Natural killer cell (primary cell): ENCODE measurements around the gene UBA6. TPM values are rescaled to one million over a fixed set of nuclear protein-coding genes. Genes with fewer than 3 reads are reported as not detected.
"Not testable (repeated sequence)": the region's sequence is repeated elsewhere in the genome, so short reads cannot be mapped to it uniquely, and the experiment has no call there.

Experiments used
- ATAC-seq, 3 donors: fragments of 150-1000 bp in 2 of 3; fragments of 200-7000 bp in 1 of 3; cut with Tn5 transposase; 1 replicate in 1 of 3; 2 replicates in 2 of 3; pipeline ENCODE4 v1.10.0; 2021; ENCODE audit warnings: mild to moderate bottlenecking in 2 of 3, moderate library complexity in 2 of 3
- DNase-seq, 2 donors: peaks; one replicate each; pipeline versions ENCODE4 v3.0.0 to v3.0.0-alpha.2; 2013 to 2021; ENCODE audit warnings: mixed read lengths in 1 of 2
- H3K27ac ChIP-seq: one replicate; pipeline ENCODE4 v1.5.1; 2013; ENCODE audit warnings: mild to moderate bottlenecking, low read length
- H3K27me3 ChIP-seq: one replicate; pipeline ENCODE4 v1.6.1; 2013; ENCODE audit warnings: low read length; ENCODE audit not compliant: control insufficient read depth, insufficient read depth
- H3K36me3 ChIP-seq: one replicate; pipeline ENCODE4 v1.6.1; 2013; ENCODE audit warnings: low read length; ENCODE audit not compliant: control insufficient read depth, insufficient read depth
- H3K4me1 ChIP-seq: one replicate; pipeline ENCODE4 v1.6.1; 2013; ENCODE audit warnings: low read length; ENCODE audit not compliant: control insufficient read depth, insufficient read depth
- H3K4me3 ChIP-seq: one replicate; pipeline ENCODE4 v1.5.1; 2013; ENCODE audit warnings: low read length
- H3K9me3 ChIP-seq: one replicate; pipeline ENCODE4 v1.6.1; 2013; ENCODE audit warnings: low read length; ENCODE audit not compliant: control insufficient read depth, insufficient read depth
- H3K27ac Mint-ChIP-seq, 2 donors: one replicate each; pipeline ENCODE4 v1.8.0; 2022; ENCODE audit warnings: mild to moderate bottlenecking in 2 of 2, mixed read lengths in 2 of 2, moderate library complexity in 1 of 2
- H3K27me3 Mint-ChIP-seq, 2 donors: one replicate each; pipeline ENCODE4 v1.8.0; 2022; ENCODE audit warnings: low read depth in 2 of 2, mixed read lengths in 2 of 2
- H3K36me3 Mint-ChIP-seq: one replicate; pipeline ENCODE4 v1.8.0; 2022; ENCODE audit warnings: mixed read lengths
- H3K4me1 Mint-ChIP-seq, 2 donors: one replicate each; pipeline ENCODE4 v1.8.0; 2022; ENCODE audit warnings: mixed read lengths in 2 of 2
- H3K4me3 Mint-ChIP-seq: one replicate; pipeline ENCODE4 v1.8.0; 2022; ENCODE audit warnings: mild to moderate bottlenecking, moderate library complexity, mixed read lengths
- H3K9me3 Mint-ChIP-seq, 2 donors: one replicate each; pipeline ENCODE4 v1.8.0; 2022; ENCODE audit warnings: mixed read lengths in 2 of 2
- CTCF ChIP-seq: fragments of 200-600 bp; IDR thresholded peaks from one replicate; pipeline ENCODE4 v1.8.0; 2022; ENCODE audit warnings: antibody characterized with exemption
- WGBS: methylation state at CpG from one replicate; pipeline ENCODE4 v1.1.7; 2013; ENCODE audit warnings: missing lambda C conversion rate; ENCODE audit not compliant: insufficient coverage; 5-methylcytosine and 5-hydroxymethylcytosine counted together
- intact Hi-C: fragments of 100-400 bp; cut with micrococcal nuclease; formaldehyde crosslinking; loops from one replicate; pipeline ENCODE4 v1.14.2; 2022
- total RNA-seq, 4 donors: library from RNA; stranded (reverse); fragments of 120-200 nt in 1 of 4; gene quantifications; one replicate each; pipeline versions ENCODE4 v1.2.3 to v1.2.4, GENCODE V29; 2013 to 2022

The UBA6 gene
- total RNA-seq, 3 donors from 2014 or later (not counting 1 experiment from before 2014, with no cell fraction given), result 54.3 to 77.7 (median 55.3) TPM

DNA sequence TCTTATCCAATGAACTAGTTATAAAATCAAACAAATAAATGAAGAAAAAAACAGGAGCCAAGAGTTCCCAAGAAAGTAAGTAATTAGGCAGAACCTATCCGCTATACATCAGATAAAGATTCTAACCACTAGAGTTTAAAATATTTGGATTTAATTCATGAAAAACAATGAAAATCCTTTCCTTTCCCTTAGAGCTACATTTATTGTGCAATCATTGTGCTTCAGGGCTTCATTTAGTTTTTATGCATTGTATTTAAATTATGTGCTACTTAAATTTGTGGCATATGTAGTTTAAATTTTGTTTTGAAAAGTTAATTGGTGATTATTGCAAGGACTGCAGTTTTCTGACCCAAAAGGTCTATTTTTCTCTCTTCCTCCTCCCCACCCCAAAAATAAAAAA lies 35.3 kb upstream of the UBA6 start:
- DNase-seq (no peak), ATAC-seq (no peak)
- TF ChIP-seq CTCF, result no peak
- Histone ChIP-seq H3K27ac (no peak overlapping the region), H3K9me3 (no peaks in the 10 kb centered on the region), H3K36me3 (no peaks in the 10 kb centered on the region), H3K4me1 (no peaks in the 10 kb centered on the region), H3K4me3 (no peak overlapping the region), H3K27me3 (no peaks in the 10 kb centered on the region)
- no peaks in the 10 kb centered on the region for H3K9me3 Mint-ChIP-seq
- H3K36me3 Mint-ChIP-seq, result no peaks in the 10 kb centered on the region
- peaks cover 0 to 5% of the 10 kb centered on the region in 2 donors for H3K4me1 Mint-ChIP-seq
- no peak overlapping the region for H3K4me3 Mint-ChIP-seq
- intact Hi-C loops, result no loop called here
- no peak overlapping the region for H3K27ac Mint-ChIP-seq
- no peaks in the 10 kb centered on the region for H3K27me3 Mint-ChIP-seq
- WGBS, result no CpG with 5 or more reads among the region's 1 CpG

GRCh38 chr4:67735325-67735724 lies 34.4 kb upstream of the UBA6 start:
- Histone ChIP-seq H3K27ac (no peak overlapping the region), H3K36me3 (no peaks in the 10 kb centered on the region), H3K27me3 (no peaks in the 10 kb centered on the region), H3K9me3 (no peaks in the 10 kb centered on the region), H3K4me1 (no peaks in the 10 kb centered on the region), H3K4me3 (no peak overlapping the region)
- DNase-seq, result no peak
- intact Hi-C loops, result no loop called here
- Mint-ChIP-seq H3K4me1 (peaks cover 0 to 5% of the 10 kb centered on the region in 2 donors), H3K9me3 (no peaks in the 10 kb centered on the region), H3K27me3 (no peaks in the 10 kb centered on the region), H3K36me3 (no peaks in the 10 kb centered on the region), H3K4me3 (no peak overlapping the region), H3K27ac (no peak overlapping the region)
- TF ChIP-seq CTCF, result no peak
- ATAC-seq, result no peak

- 100% methylated on average over 1 of the region's 3 CpGs for WGBS
- ATAC-seq, intact Hi-C loops, H3K9me3 ChIP-seq, H3K4me1 ChIP-seq, H3K27ac ChIP-seq, H3K9me3 Mint-ChIP-seq, DNase-seq, H3K4me1 Mint-ChIP-seq, H3K27me3 ChIP-seq, H3K4me3 Mint-ChIP-seq, H3K27ac Mint-ChIP-seq, H3K36me3 ChIP-seq, H3K4me3 ChIP-seq, H3K27me3 Mint-ChIP-seq, H3K36me3 Mint-ChIP-seq: not testable (repeated sequence)
Measured at GRCh38 chr4:67730511-67730910, 29.6 kb upstream of the UBA6 start.

- H3K9me3 Mint-ChIP-seq, result no peaks in the 10 kb centered on the region
- TF ChIP-seq CTCF, result no peak
- Histone ChIP-seq H3K9me3 (no peaks in the 10 kb centered on the region), H3K27me3 (no peaks in the 10 kb centered on the region), H3K27ac (no peak overlapping the region), H3K4me3 (no peak overlapping the region), H3K4me1 (no peaks in the 10 kb centered on the region), H3K36me3 (no peaks in the 10 kb centered on the region)
- peaks cover 0 to 7% of the 10 kb centered on the region in 2 donors for H3K4me1 Mint-ChIP-seq
- H3K27me3 Mint-ChIP-seq, result no peaks in the 10 kb centered on the region
- intact Hi-C loops, result no loop called here
- no peak for DNase-seq
- H3K27ac Mint-ChIP-seq, result no peak overlapping the region
- no peak overlapping the region for H3K4me3 Mint-ChIP-seq
- no peak for ATAC-seq
- H3K36me3 Mint-ChIP-seq, result no peaks in the 10 kb centered on the region
- 76% methylated on average over 4 of the region's 4 CpGs for WGBS
Measured at GRCh38 chr4:67727124-67727850, 26.3 kb upstream of the UBA6 start.
